Measurements from ENCODE around the gene ESYT1.
A peak's percentile ranks its signal among the peaks of the same experiment; 100 is the strongest.

ESYT1 gene

DNA sequence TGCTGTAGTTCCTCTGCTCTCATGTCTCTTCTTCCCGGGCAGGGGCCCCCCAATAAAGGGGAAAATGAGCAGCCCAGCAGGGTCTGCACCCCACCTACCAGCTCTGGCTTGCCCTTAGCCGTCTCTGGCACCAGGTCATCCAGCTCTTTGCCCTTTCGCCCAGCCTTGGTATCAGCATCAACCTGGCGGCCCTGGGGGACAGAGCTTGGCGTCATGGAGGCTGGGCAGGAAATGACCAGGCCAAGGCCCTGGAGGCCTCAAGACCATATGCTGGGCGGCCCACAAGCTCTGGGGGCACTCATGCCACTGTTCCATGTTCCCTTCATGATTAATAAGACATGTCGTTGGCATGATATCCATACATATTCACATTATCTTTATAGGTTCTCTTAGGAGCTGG is 44.8 kb downstream of the ESYT1 start:
- H3K4me2 ChIP-seq (ENCODE audit: low read depth, low read length, poor library complexity, severe bottlenecking) = no peak overlapping the region
- H4K20me1 ChIP-seq (ENCODE audit: insufficient read depth, low read length, poor library complexity, severe bottlenecking) = no peaks in the 10 kb centered on the region
- no peak overlapping the region for H3K9ac ChIP-seq (ENCODE audit: low read depth, low read length, poor library complexity, severe bottlenecking)
- H3K4me1 ChIP-seq (ENCODE audit: insufficient read depth, low read length, poor library complexity, severe bottlenecking) = no peaks in the 10 kb centered on the region
- H2AFZ ChIP-seq (ENCODE audit: low read length) = no peak overlapping the region
- H3K4me3 ChIP-seq (ENCODE audit: low read length, poor library complexity, severe bottlenecking) = no peak overlapping the region
- H3K79me2 ChIP-seq (ENCODE audit: insufficient read depth, low read length) = no peaks in the 10 kb centered on the region
- H3K27me3 ChIP-seq (ENCODE audit: insufficient read depth, low read length, poor library complexity, severe bottlenecking) = no peaks in the 10 kb centered on the region
- H3K36me3 ChIP-seq (ENCODE audit: insufficient read depth, low read length) = peaks cover 79% of the 10 kb centered on the region; the same call in 1 of the 2 replicates
- TF ChIP-seq CTCF (conservative IDR thresholded peaks at IDR 0.05; ENCODE audit: low read length) = no peak
- TF ChIP-seq EZH2phosphoT487 (IDR thresholded peaks at IDR 0.05; ENCODE audit: borderline replicate concordance) = no peak
- H3F3A ChIP-seq (ENCODE audit: low read depth) = no peaks in the 10 kb centered on the region
- no peaks in the 10 kb centered on the region for H3K9me2 ChIP-seq (replicated peaks; ENCODE audit: low read depth, low read length)
- H3K9me3 ChIP-seq (ENCODE audit: insufficient read depth, low read depth, low read length) = no peaks in the 10 kb centered on the region

DNA sequence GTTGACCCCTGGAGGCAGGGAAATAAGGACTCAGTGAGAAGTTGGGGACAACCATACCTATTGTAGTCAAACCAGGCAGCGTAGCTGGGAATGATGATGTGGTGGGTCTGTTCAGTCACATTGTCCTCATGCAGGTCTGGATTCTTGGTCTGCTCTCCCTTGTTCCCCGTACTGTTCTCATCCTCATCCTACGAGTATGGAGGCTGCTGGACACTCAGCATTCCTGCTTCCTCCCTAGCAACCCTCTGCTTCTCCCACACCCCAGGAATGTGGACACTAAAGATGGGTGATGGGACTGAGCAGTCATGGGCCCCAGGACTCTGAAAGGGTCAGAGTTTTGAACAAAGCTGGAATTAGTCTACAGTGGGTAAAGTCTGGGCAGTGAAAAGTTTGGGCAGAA is 50.3 kb downstream of the ESYT1 start:
- Histone ChIP-seq H3K4me1 (ENCODE audit: insufficient read depth, low read length, poor library complexity, severe bottlenecking) (no peaks in the 10 kb centered on the region), H2AFZ (ENCODE audit: low read length) (no peak overlapping the region), H3K4me2 (ENCODE audit: low read depth, low read length, poor library complexity, severe bottlenecking) (no peak overlapping the region), H3K9me2 (replicated peaks; ENCODE audit: low read depth, low read length) (no peaks in the 10 kb centered on the region), H4K20me1 (ENCODE audit: insufficient read depth, low read length, poor library complexity, severe bottlenecking) (no peaks in the 10 kb centered on the region), H3F3A (ENCODE audit: low read depth) (no peaks in the 10 kb centered on the region), H3K9me3 (ENCODE audit: insufficient read depth, low read depth, low read length) (no peaks in the 10 kb centered on the region), H3K27me3 (ENCODE audit: insufficient read depth, low read length, poor library complexity, severe bottlenecking) (no peaks in the 10 kb centered on the region), H3K79me2 (ENCODE audit: insufficient read depth, low read length) (peaks cover 5% of the 10 kb centered on the region; the same call in 1 of the 2 replicates), H3K4me3 (ENCODE audit: low read length, poor library complexity, severe bottlenecking) (no peak overlapping the region), H3K9ac (ENCODE audit: low read depth, low read length, poor library complexity, severe bottlenecking) (no peak overlapping the region), H3K36me3 (ENCODE audit: insufficient read depth, low read length) (peaks cover 77% of the 10 kb centered on the region)
- TF ChIP-seq EZH2phosphoT487 (IDR thresholded peaks at IDR 0.05; ENCODE audit: borderline replicate concordance) = no peak
- TF ChIP-seq CTCF (conservative IDR thresholded peaks at IDR 0.05; ENCODE audit: low read length) = no peak

- H3K9me2 ChIP-seq (replicated peaks; ENCODE audit: low read depth, low read length) = no peaks in the 10 kb centered on the region
- H3K4me2 ChIP-seq (ENCODE audit: low read depth, low read length, poor library complexity, severe bottlenecking) = peak overlapping the region; percentile 92
- H3K9me3 ChIP-seq (ENCODE audit: insufficient read depth, low read depth, low read length) = no peaks in the 10 kb centered on the region
- H3K36me3 ChIP-seq (ENCODE audit: insufficient read depth, low read length) = peaks cover 35% of the 10 kb centered on the region
- H3K79me2 ChIP-seq (ENCODE audit: insufficient read depth, low read length) = peaks cover 59% of the 10 kb centered on the region
- H3K9ac ChIP-seq (ENCODE audit: low read depth, low read length, poor library complexity, severe bottlenecking) = peak overlapping the region; percentile 95
- peak overlapping the region; percentile 96 for H3K4me3 ChIP-seq (ENCODE audit: low read length, poor library complexity, severe bottlenecking)
- H2AFZ ChIP-seq (ENCODE audit: low read length) = no peak overlapping the region
- no peaks in the 10 kb centered on the region for H3K27me3 ChIP-seq (ENCODE audit: insufficient read depth, low read length, poor library complexity, severe bottlenecking)
- H4K20me1 ChIP-seq (ENCODE audit: insufficient read depth, low read length, poor library complexity, severe bottlenecking) = peaks cover 30% of the 10 kb centered on the region
- no peaks in the 10 kb centered on the region for H3F3A ChIP-seq (ENCODE audit: low read depth)
- peaks cover 25% of the 10 kb centered on the region for H3K4me1 ChIP-seq (ENCODE audit: insufficient read depth, low read length, poor library complexity, severe bottlenecking)
- TF ChIP-seq EZH2phosphoT487 (IDR thresholded peaks at IDR 0.05; ENCODE audit: borderline replicate concordance) = no peak
- no peak for TF ChIP-seq CTCF (conservative IDR thresholded peaks at IDR 0.05; ENCODE audit: low read length)
Observed at GRCh38 chr12:56186957-56187356, 58.9 kb downstream of the ESYT1 start.
